Kidney epithelial cell (primary cell): ENCODE results near the gene EPHB2. TPM values are rescaled to one million over a fixed set of nuclear protein-coding genes. Genes with fewer than 3 reads are reported as not detected.
"Not testable (repeated sequence)": the region's sequence is repeated elsewhere in the genome, so short reads cannot be mapped to it uniquely, and the experiment has no call there.

Source experiments
- DNase-seq: peaks from one replicate; pipeline ENCODE4 v3.0.0-alpha.2; 2010; ENCODE audit warnings: low read depth
- H3K27me3 ChIP-seq: 2 replicates; pipeline ENCODE4 v1.6.0; 2011; ENCODE audit warnings: low read length; ENCODE audit not compliant: control insufficient read depth, insufficient read depth
- H3K36me3 ChIP-seq: 2 replicates; pipeline ENCODE4 v1.5.1; 2011; ENCODE audit warnings: low read length; ENCODE audit not compliant: control insufficient read depth, insufficient read depth
- H3K4me3 ChIP-seq: 2 replicates; pipeline ENCODE4 v1.5.1; 2011; ENCODE audit warnings: low read depth, mild to moderate bottlenecking, control low read depth, low read length
- total RNA-seq: library from RNA; depleted of rRNA; stranded (reverse); fragments of >200 nt; gene quantifications from 2 replicates; pipeline ENCODE4 v1.2.3, GENCODE V29; 2015
- TF ChIP-seq, protein P1 (sequence below): IDR thresholded peaks from 2 replicates; pipeline ENCODE4 v1.5.1; 2011; ENCODE audit warnings: mild to moderate bottlenecking, moderate library complexity, low read length, control low read depth, inconsistent platforms; ENCODE audit not compliant: insufficient read depth, poor library complexity, severe bottlenecking

The EPHB2 gene
- total RNA-seq, 1 donor from 2014 or later: 111 TPM

DNA sequence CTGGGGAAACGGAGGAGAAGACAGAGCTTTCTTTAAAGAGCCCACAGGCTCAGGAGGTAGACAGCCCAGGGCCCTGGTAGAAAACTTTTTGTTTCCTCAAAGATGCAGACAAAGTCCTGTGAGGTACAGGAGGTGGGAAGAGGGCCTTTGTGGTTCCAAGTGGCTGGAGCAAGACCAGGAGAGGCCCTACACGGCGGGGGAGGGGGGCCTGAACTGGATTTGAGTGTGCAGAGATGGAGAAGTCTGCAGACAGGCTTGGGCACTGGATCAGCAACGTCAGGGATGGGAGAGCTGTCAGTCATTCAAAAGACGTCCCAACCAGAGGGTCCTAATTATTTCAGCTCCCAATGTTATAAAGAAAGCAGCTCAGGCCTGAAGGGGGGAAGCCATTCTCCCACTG is 126.2 kb downstream of the EPHB2 start:
- Histone ChIP-seq H3K27me3 (no peaks in the 10 kb centered on the region), H3K36me3 (no peaks in the 10 kb centered on the region), H3K4me3 (no peak overlapping the region)
- no peak for DNase-seq
- TF ChIP-seq, protein P1, sequence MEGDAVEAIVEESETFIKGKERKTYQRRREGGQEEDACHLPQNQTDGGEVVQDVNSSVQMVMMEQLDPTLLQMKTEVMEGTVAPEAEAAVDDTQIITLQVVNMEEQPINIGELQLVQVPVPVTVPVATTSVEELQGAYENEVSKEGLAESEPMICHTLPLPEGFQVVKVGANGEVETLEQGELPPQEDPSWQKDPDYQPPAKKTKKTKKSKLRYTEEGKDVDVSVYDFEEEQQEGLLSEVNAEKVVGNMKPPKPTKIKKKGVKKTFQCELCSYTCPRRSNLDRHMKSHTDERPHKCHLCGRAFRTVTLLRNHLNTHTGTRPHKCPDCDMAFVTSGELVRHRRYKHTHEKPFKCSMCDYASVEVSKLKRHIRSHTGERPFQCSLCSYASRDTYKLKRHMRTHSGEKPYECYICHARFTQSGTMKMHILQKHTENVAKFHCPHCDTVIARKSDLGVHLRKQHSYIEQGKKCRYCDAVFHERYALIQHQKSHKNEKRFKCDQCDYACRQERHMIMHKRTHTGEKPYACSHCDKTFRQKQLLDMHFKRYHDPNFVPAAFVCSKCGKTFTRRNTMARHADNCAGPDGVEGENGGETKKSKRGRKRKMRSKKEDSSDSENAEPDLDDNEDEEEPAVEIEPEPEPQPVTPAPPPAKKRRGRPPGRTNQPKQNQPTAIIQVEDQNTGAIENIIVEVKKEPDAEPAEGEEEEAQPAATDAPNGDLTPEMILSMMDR: no peak

DNA sequence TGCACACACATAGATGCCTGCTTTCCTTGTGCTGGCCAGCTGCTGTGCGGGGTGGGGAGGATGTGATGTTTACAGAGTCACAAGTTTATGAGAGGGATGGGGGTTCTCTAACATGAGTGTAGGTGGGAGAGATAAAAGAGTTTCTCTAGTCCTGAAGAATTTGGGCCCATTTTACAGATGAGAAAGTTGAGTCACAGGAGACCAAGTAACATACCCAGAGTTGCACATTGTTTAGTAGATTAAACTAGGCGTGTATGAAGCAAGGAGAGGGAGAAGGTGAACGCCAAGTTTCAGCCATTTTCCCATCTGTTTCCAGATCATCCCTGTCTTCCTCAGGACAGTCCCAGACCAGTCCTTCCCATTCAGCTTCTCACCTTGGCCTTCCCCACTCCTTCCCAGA is 126.7 kb downstream of the EPHB2 start:
- no peaks in the 10 kb centered on the region for H3K36me3 ChIP-seq
- no peak overlapping the region for H3K4me3 ChIP-seq
- TF ChIP-seq, protein P1: no peak
- no peaks in the 10 kb centered on the region for H3K27me3 ChIP-seq
- DNase-seq: no peak

- H3K36me3 ChIP-seq: no peaks in the 10 kb centered on the region
- no peaks in the 10 kb centered on the region for H3K27me3 ChIP-seq
- no peak overlapping the region for H3K4me3 ChIP-seq
- no peak for DNase-seq
- TF ChIP-seq, protein P1: no peak
Measured at GRCh38 chr1:22838965-22839364, 128.3 kb downstream of the EPHB2 start.

- Histone ChIP-seq H3K4me3 (no peak overlapping the region), H3K27me3 (no peaks in the 10 kb centered on the region), H3K36me3 (no peaks in the 10 kb centered on the region)
- DNase-seq: no peak
- TF ChIP-seq, protein P1: no peak
Measured at GRCh38 chr1:22839806-22840205, 129.2 kb downstream of the EPHB2 start.

DNA sequence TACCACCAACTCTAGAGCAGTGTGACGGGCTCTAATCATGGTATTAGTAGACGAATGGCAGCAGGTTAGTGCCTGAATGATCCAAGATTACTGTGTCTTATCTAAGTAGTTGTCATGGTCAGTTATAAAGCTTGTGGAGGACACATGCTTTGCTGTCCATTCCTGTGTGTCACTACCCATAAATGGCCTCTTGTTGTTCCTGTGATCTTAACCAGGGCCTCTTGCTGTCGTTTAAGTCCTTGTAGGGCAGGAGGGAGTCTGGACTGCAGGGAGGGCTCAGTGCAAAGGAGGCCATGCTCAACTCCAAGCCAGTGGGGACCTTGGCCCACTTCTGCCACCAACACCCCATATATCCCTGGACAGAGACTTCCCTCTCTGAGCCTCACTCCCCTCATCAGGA is 130.5 kb downstream of the EPHB2 start:
- H3K36me3 ChIP-seq: no peaks in the 10 kb centered on the region
- no peak overlapping the region for H3K4me3 ChIP-seq
- TF ChIP-seq, protein P1: no peak
- no peak for DNase-seq
- H3K27me3 ChIP-seq: no peaks in the 10 kb centered on the region

DNA sequence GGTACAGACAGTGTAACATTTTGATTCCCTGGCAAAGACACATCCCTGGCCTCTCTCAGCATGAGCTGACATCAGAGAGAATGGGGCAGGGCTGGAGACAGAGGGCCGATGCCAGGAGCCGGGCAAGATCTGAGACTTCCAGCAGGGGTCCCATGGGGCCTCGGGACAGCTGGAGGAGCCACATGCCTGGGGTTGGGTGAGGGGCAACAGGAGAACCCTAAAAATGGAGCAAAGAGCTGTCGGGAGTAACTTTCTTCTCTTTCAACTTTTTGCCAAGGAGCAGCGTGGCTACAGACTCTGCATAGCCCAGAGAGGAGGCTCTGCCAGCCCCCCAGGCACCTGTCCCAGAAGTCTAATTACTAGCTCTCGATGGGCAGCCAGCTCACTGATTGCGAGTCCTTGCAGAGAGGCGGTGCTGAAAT is 131.2 kb downstream of the EPHB2 start:
- TF ChIP-seq, protein P1: no peak
- Histone ChIP-seq H3K27me3 (no peaks in the 10 kb centered on the region), H3K36me3 (no peaks in the 10 kb centered on the region), H3K4me3 (no peak overlapping the region)
- DNase-seq: no peak

DNA sequence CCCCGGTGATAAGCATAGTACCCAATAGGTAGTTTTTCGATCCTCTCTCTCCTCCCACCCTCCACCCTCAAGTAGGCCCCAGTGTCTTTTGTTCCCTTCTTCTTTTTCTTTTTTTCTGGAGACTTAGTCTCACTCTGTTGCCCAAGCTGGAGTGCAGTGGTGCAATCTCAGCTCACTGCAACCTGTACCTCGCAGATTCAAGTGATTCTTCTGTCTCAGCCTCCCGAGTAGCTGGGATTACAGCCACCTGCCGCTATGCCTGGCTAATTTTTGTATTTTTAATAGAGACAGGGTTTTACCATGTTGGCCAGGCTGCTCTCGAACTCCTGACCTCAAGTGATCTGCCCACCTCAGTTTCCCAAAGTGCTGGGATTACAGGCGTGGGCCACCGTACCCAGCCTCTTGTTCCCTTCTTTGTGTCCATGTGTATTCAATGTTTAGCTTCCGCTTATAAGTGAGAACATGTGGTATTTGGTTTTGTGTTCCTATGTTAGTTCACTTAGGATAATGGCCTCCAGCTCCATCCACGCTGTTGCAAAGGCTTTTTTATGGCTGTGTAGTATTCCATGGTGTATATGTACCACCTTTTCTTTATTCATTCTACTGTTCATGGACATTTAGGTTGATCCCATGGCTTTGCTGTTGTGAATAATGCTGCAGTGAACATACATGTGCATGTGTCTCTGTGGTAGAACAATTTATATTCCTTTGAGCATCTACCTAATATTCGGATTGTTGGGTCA is 133.0 kb downstream of the EPHB2 start:
- not testable (repeated sequence) for H3K27me3 ChIP-seq, DNase-seq, H3K36me3 ChIP-seq, H3K4me3 ChIP-seq
